Transverse colon (tissue), 4 donors: ENCODE results near the gene CES2. TPM values are rescaled to one million over a fixed set of nuclear protein-coding genes. Genes with fewer than 3 reads are reported as not detected.
"Not testable (repeated sequence)": the region's sequence is repeated elsewhere in the genome, so short reads cannot be mapped to it uniquely, and the experiment has no call there.

Source experiments
- DNase-seq: peaks from one replicate; pipeline ENCODE4 v3.0.0-alpha.2; 2019
- H3K27ac ChIP-seq, 4 donors: fragments of 200-600 bp; sonication (generic); 2 replicates each; pipeline ENCODE4 v1.5.1; 2016 to 2018; ENCODE audit warnings: inconsistent platforms in 4 of 4
- H3K27me3 ChIP-seq: fragments of 200-600 bp; sonication (generic); 2 replicates; pipeline ENCODE4 v1.5.1; 2017; ENCODE audit warnings: inconsistent platforms
- H3K36me3 ChIP-seq, 4 donors: fragments of 200-600 bp; sonication (generic); 2 replicates each; pipeline ENCODE4 v1.5.1; 2017 to 2019; ENCODE audit warnings: inconsistent platforms in 4 of 4
- H3K4me1 ChIP-seq, 4 donors: fragments of 200-600 bp; sonication (generic); 2 replicates each; pipeline ENCODE4 v1.5.1; 2017 to 2020; ENCODE audit warnings: inconsistent platforms in 4 of 4
- H3K4me3 ChIP-seq, 4 donors: fragments of 200-600 bp; sonication (generic); 1 replicate in 1 of 4; 2 replicates in 3 of 4; pipeline versions ENCODE4 v1.5.1 to v1.6.1; 2017 to 2019; ENCODE audit warnings: inconsistent platforms in 4 of 4
- H3K9me3 ChIP-seq, 2 donors: fragments of 200-600 bp; sonication (generic); 2 replicates each; pipeline ENCODE4 v1.5.1; 2017 to 2019; ENCODE audit warnings: inconsistent platforms in 2 of 2
- CTCF ChIP-seq, 5 experiments: fragments of 200-600 bp in 3 of 5; fragments of 450-650 bp in 2 of 5; sonication (generic) in 3 of 5; IDR thresholded peaks; 1 replicate in 2 of 5; 2 replicates in 3 of 5; pipeline ENCODE4 v1.5.1; 2016 to 2017; ENCODE audit warnings: antibody characterized with exemption in 5 of 5, inconsistent platforms in 3 of 5, mild to moderate bottlenecking in 2 of 5, moderate library complexity in 1 of 5
- EP300 ChIP-seq: sonication (generic); formaldehyde crosslinking; IDR thresholded peaks from one replicate; pipeline ENCODE4 v1.6.1; 2017; ENCODE audit warnings: antibody characterized with exemption, low read depth
- POLR2A ChIP-seq: fragments of 450-650 bp; IDR thresholded peaks from one replicate; pipeline ENCODE4 v1.6.1; 2016; ENCODE audit warnings: antibody characterized with exemption, mild to moderate bottlenecking, moderate library complexity
- POLR2AphosphoS5 ChIP-seq, 3 donors: sonication (generic); formaldehyde crosslinking; IDR thresholded peaks; one replicate each; pipeline ENCODE4 v1.6.1; 2016; ENCODE audit warnings: antibody characterized with exemption in 3 of 3
- WGBS, 2 donors: methylation state at CpG; one replicate each; pipeline ENCODE4 v1.1.5; 2018; ENCODE audit warnings: low coverage in 1 of 2; 5-methylcytosine and 5-hydroxymethylcytosine counted together
- in situ Hi-C, 4 donors: fragments of 200-750 bp; cut with MboI; loops; one replicate each; pipeline versions ENCODE4 v1.15.0 to v1.15.1; 2017; ENCODE audit warnings: low sequenced_read_pairs in 3 of 4, low pct_ligation_motif_present in 1 of 4, low pct_unique_long_range_greater_than_20kb in 1 of 4
- intact Hi-C: fragments of 100-400 bp; cut with DNase I; formaldehyde crosslinking; loops from one replicate; pipeline ENCODE4 v1.15.1; 2023; ENCODE audit warnings: low total_unique reads
- total RNA-seq, 4 donors: library from RNA; depleted of rRNA; stranded (reverse); fragments of >200 nt; gene quantifications; one replicate each; pipeline ENCODE4 v1.1.0, GENCODE V29; 2016

Gene CES2
- total RNA-seq, 4 donors from 2014 or later = 462 to 1,338 (median 921) TPM

GRCh38 chr16:66895999-66896398, 39.3 kb upstream of the CES2 start:
- TF ChIP-seq POLR2A (no peak), POLR2AphosphoS5 (IDR thresholded peaks at IDR 0.05) (no peak), CTCF (IDR thresholded peaks at IDR 0.05) (no peak), EP300 (no peak)
- no peak for DNase-seq
- H3K9me3 ChIP-seq = no peaks in the 10 kb centered on the region
- H3K4me3 ChIP-seq = no peak overlapping the region
- 90% methylated on average over 3 of the region's 3 CpGs; no CpG with 5 or more reads in 1 of the 2 donors for WGBS, 2 donors
- in situ Hi-C loops = no loop called here
- H3K27ac ChIP-seq = peak overlapping the region; percentile 74 to 80 (median 76)
- H3K36me3 ChIP-seq = no peaks in the 10 kb centered on the region
- intact Hi-C loops = loop anchor here (2.0 kb wide), 1 partner anchor 33 kb away; no protein-coding TSS in a partner anchor
- H3K4me1 ChIP-seq = peaks cover 23 to 53% (median 39%) of the 10 kb centered on the region in 4 donors
- no peaks in the 10 kb centered on the region for H3K27me3 ChIP-seq

GRCh38 chr16:66896682-66897081, 38.6 kb upstream of the CES2 start:
- in situ Hi-C loops, H3K27me3 ChIP-seq, H3K36me3 ChIP-seq, H3K4me3 ChIP-seq, H3K9me3 ChIP-seq, intact Hi-C loops: not testable (repeated sequence)
- Histone ChIP-seq H3K4me1 (peaks cover 30 to 60% (median 46%) of the 10 kb centered on the region in 4 donors), H3K27ac (peak overlapping the region; percentile 75 to 83 (median 80))
- DNase-seq = peak; percentile 57
- 63 to 69% methylated on average over 2 to 5 of the region's 5 CpGs for WGBS, 2 donors
- peak in 1 of 3 donors; percentile 15 for TF ChIP-seq POLR2AphosphoS5 (IDR thresholded peaks at IDR 0.05)
- TF ChIP-seq EP300 = peak; percentile 74

DNA sequence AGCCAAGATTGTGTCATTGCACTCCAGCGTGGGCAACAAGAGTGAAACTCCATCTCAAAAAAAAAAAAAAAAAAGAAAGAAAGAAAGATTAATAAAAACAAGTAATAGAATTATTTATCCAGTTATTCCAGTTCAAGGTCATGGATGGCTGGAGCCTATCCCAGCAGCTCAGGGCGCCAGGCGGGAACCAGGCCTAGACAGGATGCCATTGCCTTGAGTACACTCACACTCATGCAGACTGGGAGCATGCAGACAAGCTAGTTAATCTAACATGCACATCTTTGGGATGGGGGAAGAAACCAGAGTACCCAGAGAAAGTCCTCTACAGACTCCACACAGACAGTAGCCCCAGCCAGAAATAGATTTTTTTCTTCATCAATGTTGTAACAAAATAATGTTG, 37.1 kb upstream of the CES2 start:
- TF ChIP-seq EP300 (no peak), POLR2A (no peak), CTCF (IDR thresholded peaks at IDR 0.05) (no peak), POLR2AphosphoS5 (IDR thresholded peaks at IDR 0.05) (no peak)
- H3K36me3 ChIP-seq = no peaks in the 10 kb centered on the region
- no peaks in the 10 kb centered on the region for H3K27me3 ChIP-seq
- peak overlapping the region; percentile 75 to 83 (median 82) for H3K27ac ChIP-seq
- intact Hi-C loops = no loop called here
- 71 to 76% methylated on average over 2 to 3 of the region's 3 CpGs for WGBS, 2 donors
- H3K9me3 ChIP-seq = no peaks in the 10 kb centered on the region
- H3K4me1 ChIP-seq = peaks cover 30 to 75% (median 50%) of the 10 kb centered on the region in 4 donors
- DNase-seq = no peak
- in situ Hi-C loops = no loop called here
- no peak overlapping the region for H3K4me3 ChIP-seq

- Histone ChIP-seq H3K4me1 (peaks cover 30 to 77% (median 53%) of the 10 kb centered on the region in 4 donors), H3K27ac (peak overlapping the region; percentile 75 to 83 (median 82)), H3K36me3 (no peaks in the 10 kb centered on the region), H3K27me3 (no peaks in the 10 kb centered on the region), H3K4me3 (no peak overlapping the region), H3K9me3 (no peaks in the 10 kb centered on the region)
- TF ChIP-seq POLR2AphosphoS5 (IDR thresholded peaks at IDR 0.05) (no peak), CTCF (IDR thresholded peaks at IDR 0.05) (no peak), EP300 (no peak), POLR2A (no peak)
- WGBS, 2 donors = 75 to 77% methylated on average over 2 of the region's 2 CpGs
- no peak for DNase-seq
- intact Hi-C loops (no loop called here), in situ Hi-C loops (no loop called here)
Observed at GRCh38 chr16:66898933-66899309, 36.4 kb upstream of the CES2 start.
